GM23338 (cell line): ENCODE results near the gene BYSL. TPM values are rescaled to one million over a fixed set of nuclear protein-coding genes. Genes with fewer than 3 reads are reported as not detected.

ENCODE experiments used
- ATAC-seq: fragments of 200-7000 bp; cut with Tn5 transposase; 3 replicates; pipeline ENCODE4 v1.9.1; 2020
- DNase-seq: peaks from one replicate; pipeline ENCODE4 v3.0.0-alpha.2; 2015; ENCODE audit warnings: low spot score
- H2AFZ ChIP-seq: fragments of 200-600 bp; sonication (generic); 2 replicates; pipeline ENCODE4 v1.8.0; 2016; ENCODE audit warnings: antibody characterized with exemption, mild to moderate bottlenecking, moderate library complexity
- H3F3A ChIP-seq: fragments of 200-600 bp; sonication (generic); replicated peaks from 2 replicates; pipeline ENCODE4 v1.8.0; 2017; ENCODE audit warnings: antibody characterized with exemption, mixed run types, low read depth
- H3K27ac ChIP-seq: fragments of 200-600 bp; sonication (generic); 2 replicates; pipeline ENCODE4 v1.6.1; 2016; ENCODE audit warnings: low read depth
- H3K27me3 ChIP-seq: fragments of 200-600 bp; sonication (generic); 2 replicates; pipeline ENCODE4 v1.8.0; 2016; ENCODE audit warnings: mild to moderate bottlenecking, mixed run types, moderate library complexity; ENCODE audit not compliant: insufficient read depth
- H3K36me3 ChIP-seq: fragments of 200-600 bp; sonication (generic); 2 replicates; pipeline ENCODE4 v1.8.0; 2016; ENCODE audit warnings: mild to moderate bottlenecking; ENCODE audit not compliant: insufficient read depth
- H3K4me1 ChIP-seq: fragments of 200-600 bp; sonication (generic); 2 replicates; pipeline ENCODE4 v1.8.0; 2016; ENCODE audit warnings: mild to moderate bottlenecking, moderate library complexity; ENCODE audit not compliant: insufficient read depth
- H3K4me2 ChIP-seq: fragments of 200-600 bp; sonication (generic); 2 replicates; pipeline ENCODE4 v1.7.1; 2017; ENCODE audit warnings: mixed run types
- H3K4me3 ChIP-seq: fragments of 200-600 bp; sonication (generic); 2 replicates; pipeline ENCODE4 v1.6.1; 2016; ENCODE audit warnings: mixed run types
- H3K79me2 ChIP-seq: fragments of 200-600 bp; sonication (generic); replicated peaks from 2 replicates; pipeline ENCODE4 v1.8.0; 2017; ENCODE audit warnings: mild to moderate bottlenecking; ENCODE audit not compliant: insufficient read depth
- H3K9me2 ChIP-seq: fragments of 200-600 bp; sonication (generic); 2 replicates; pipeline ENCODE4 v1.8.0; 2017; ENCODE audit not compliant: insufficient read depth
- H4K20me1 ChIP-seq: fragments of 200-600 bp; sonication (generic); replicated peaks from 2 replicates; pipeline ENCODE4 v1.8.0; 2017; ENCODE audit warnings: mild to moderate bottlenecking; ENCODE audit not compliant: insufficient read depth
- H3K27ac Mint-ChIP-seq: 2 replicates; pipeline ENCODE4 v1.8.0; 2020; ENCODE audit warnings: inconsistent platforms, mild to moderate bottlenecking, moderate library complexity, mixed read lengths
- H3K27me3 Mint-ChIP-seq: 3 replicates; pipeline ENCODE4 v1.8.0; 2022; ENCODE audit warnings: low read depth, mild to moderate bottlenecking, moderate library complexity, mixed read lengths, inconsistent platforms; ENCODE audit not compliant: insufficient read depth, poor library complexity
- H3K36me3 Mint-ChIP-seq: 3 replicates; pipeline ENCODE4 v1.8.0; 2021; ENCODE audit warnings: low read depth, mild to moderate bottlenecking, inconsistent platforms, moderate library complexity, mixed read lengths
- H3K4me1 Mint-ChIP-seq: 3 replicates; pipeline ENCODE4 v1.8.0; 2020; ENCODE audit warnings: mild to moderate bottlenecking, inconsistent platforms, mixed read lengths
- H3K4me3 Mint-ChIP-seq: 3 replicates; pipeline ENCODE4 v1.8.0; 2021; ENCODE audit warnings: moderate library complexity, mild to moderate bottlenecking, inconsistent platforms, mixed read lengths
- H3K9me3 Mint-ChIP-seq: 3 replicates; pipeline ENCODE4 v1.8.0; 2020; ENCODE audit warnings: moderate library complexity, mild to moderate bottlenecking, inconsistent platforms, mixed read lengths
- CTCF ChIP-seq, 2 experiments: fragments of 200-600 bp in 1 of 2; sonication (generic) in 1 of 2; conservative IDR thresholded peaks; 2 replicates each; pipeline versions ENCODE4 v1.5.1 to v1.6.1; 2016 to 2017; ENCODE audit warnings: antibody characterized with exemption in 2 of 2, low read depth in 2 of 2, mild to moderate bottlenecking in 2 of 2, moderate library complexity in 1 of 2
- ETS1 ChIP-seq: IDR thresholded peaks from 2 replicates; pipeline ENCODE4 v1.6.1; 2016; ENCODE audit warnings: antibody characterized with exemption
- JUNB ChIP-seq: IDR thresholded peaks from one replicate; pipeline ENCODE4 v1.6.1; 2016; ENCODE audit warnings: antibody characterized with exemption; ENCODE audit not compliant: unreplicated experiment
- POLR2AphosphoS5 ChIP-seq: IDR thresholded peaks from 2 replicates; pipeline ENCODE4 v1.6.1; 2016; ENCODE audit warnings: antibody characterized with exemption, low read depth
- REST ChIP-seq: IDR thresholded peaks from one replicate; pipeline ENCODE4 v1.6.1; 2018; ENCODE audit warnings: antibody characterized with exemption; ENCODE audit not compliant: unreplicated experiment
- ZNF462 ChIP-seq: fragments of 250-450 bp; sonication (Bioruptor Pico); IDR thresholded peaks from 2 replicates; pipeline ENCODE4 v1.5.0; 2020; ENCODE audit warnings: mild to moderate bottlenecking, moderate library complexity
- polyA plus RNA-seq: library from polyadenylated mRNA; unstranded; fragments of >200 nt; fragmentation: Nextera tagmentation; extraction: Ambion mirVana; gene quantifications from 2 replicates; pipeline ENCODE4 v1.2.1, GENCODE V29; 2016
- total RNA-seq: library from RNA; depleted of rRNA; stranded (reverse); fragments of >200 nt; shearing (Covaris generic); gene quantifications from 2 replicates; pipeline ENCODE4 v1.2.3, GENCODE V29; 2014

Gene BYSL
- total and polyA plus RNA-seq, 2 experiments from 2014 or later = 33.7 to 35.3 TPM

- no peak overlapping the region for H3K4me3 ChIP-seq
- H3K4me2 ChIP-seq = no peak overlapping the region
- peaks cover 52% of the 10 kb centered on the region for H3K36me3 Mint-ChIP-seq
- ATAC-seq = peak; percentile 2
- peaks cover 32% of the 10 kb centered on the region for H3K36me3 ChIP-seq
- DNase-seq = peak; percentile 37
- H3K27ac ChIP-seq = peak overlapping the region; percentile 84
- H3K27me3 ChIP-seq = no peaks in the 10 kb centered on the region
- peaks cover 19% of the 10 kb centered on the region for H3K27me3 Mint-ChIP-seq
- H3K4me3 Mint-ChIP-seq = no peak overlapping the region
- no peaks in the 10 kb centered on the region for H3K9me3 Mint-ChIP-seq
- peaks cover 48% of the 10 kb centered on the region for H3F3A ChIP-seq
- H2AFZ ChIP-seq = no peak overlapping the region
- H3K4me1 Mint-ChIP-seq = peaks cover 34% of the 10 kb centered on the region
- H3K79me2 ChIP-seq = 0 out of 2 replicates have a peak, but pooled peaks cover 6% of the 10 kb centered on the region
- peaks cover 24% of the 10 kb centered on the region for H4K20me1 ChIP-seq
- H3K27ac Mint-ChIP-seq = peak overlapping the region; percentile 15; the same call in 1 of the 2 replicates
- peaks cover 29% of the 10 kb centered on the region for H3K4me1 ChIP-seq
- no peaks in the 10 kb centered on the region for H3K9me2 ChIP-seq
- TF ChIP-seq ETS1 (no peak), POLR2AphosphoS5 (0 out of 2 replicates have a peak, but pooled peaks have one; percentile 14)
Measured at GRCh38 chr6:41935685-41936072, 14.4 kb downstream of the BYSL start.

GRCh38 chr6:41936073-41936837, 15.0 kb downstream of the BYSL start:
- H3K9me3 Mint-ChIP-seq = no peaks in the 10 kb centered on the region
- Histone ChIP-seq H3K27me3 (no peaks in the 10 kb centered on the region), H3K9me2 (no peaks in the 10 kb centered on the region), H3K79me2 (0 out of 2 replicates have a peak, but pooled peaks cover 6% of the 10 kb centered on the region), H2AFZ (no peak overlapping the region), H3K27ac (peak overlapping the region; percentile 84), H3K4me3 (no peak overlapping the region), H3K4me2 (no peak overlapping the region), H4K20me1 (peaks cover 24% of the 10 kb centered on the region), H3K36me3 (peaks cover 26% of the 10 kb centered on the region), H3F3A (peaks cover 47% of the 10 kb centered on the region), H3K4me1 (peaks cover 29% of the 10 kb centered on the region)
- peak; percentile 49 for ATAC-seq
- TF ChIP-seq CTCF (conservative IDR thresholded peaks at IDR 0.05; ENCODE audit: low read depth in 2 of 2) (peak; percentile 80 to 85), REST (no peak), JUNB (no peak), POLR2AphosphoS5 (no peak), ZNF462 (CRISPR knock-in tag) (no peak)
- peak; percentile 90 for DNase-seq
- H3K4me3 Mint-ChIP-seq = no peak overlapping the region
- H3K27ac Mint-ChIP-seq = peak overlapping the region; percentile 75
- peaks cover 46% of the 10 kb centered on the region for H3K36me3 Mint-ChIP-seq
- H3K4me1 Mint-ChIP-seq = peaks cover 34% of the 10 kb centered on the region
- peaks cover 21% of the 10 kb centered on the region for H3K27me3 Mint-ChIP-seq
